HG03095 (cell line): ENCODE data around the gene HSPA4.

Source experiments
- ATAC-seq: cut with Tn5 transposase; IDR thresholded peaks from one replicate; pipeline ENCODE4 v1.9.1; 2021; ENCODE audit warnings: moderate library complexity; ENCODE audit not compliant: unreplicated experiment

HSPA4 gene

DNA sequence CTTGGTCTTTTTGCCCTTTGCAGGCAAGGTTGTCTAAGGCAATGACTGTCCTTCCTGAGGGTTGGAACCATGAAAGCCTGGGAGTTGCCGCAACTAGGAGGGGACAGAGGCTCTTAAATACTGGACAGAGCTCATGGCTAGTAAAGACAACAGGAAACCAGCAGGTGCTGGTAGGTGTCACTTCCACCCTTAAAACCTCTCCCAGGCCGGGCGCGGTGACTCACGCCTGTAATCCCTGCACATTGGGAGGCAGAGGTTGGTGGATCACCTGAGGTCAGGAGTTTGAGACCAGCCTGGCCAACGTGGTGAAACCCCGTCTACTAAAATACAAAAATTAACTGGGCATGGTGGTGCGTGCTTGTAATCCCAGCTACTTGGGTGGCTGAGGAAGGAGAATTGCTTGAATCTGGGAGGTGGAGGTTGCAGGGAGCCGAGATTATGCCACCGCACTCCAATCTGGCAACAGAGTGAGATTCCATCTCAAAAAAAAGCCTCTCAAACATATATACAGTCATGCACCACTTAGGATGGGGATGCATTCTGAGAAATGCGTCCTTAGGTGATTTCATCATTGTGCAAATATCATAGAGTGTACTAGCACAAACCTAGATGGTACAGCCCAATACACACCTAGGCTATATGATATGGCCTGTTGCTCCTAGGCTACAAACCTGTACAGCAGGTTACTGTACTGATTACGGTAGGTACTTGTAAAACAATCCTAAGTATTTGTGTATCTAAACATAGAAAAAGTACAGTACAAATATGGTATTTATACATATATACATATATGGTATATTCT is 102.7 kb downstream of the HSPA4 start:
- no peak for ATAC-seq

- no peak for ATAC-seq
Measured at GRCh38 chr5:133155326-133155969, 103.6 kb downstream of the HSPA4 start.
